AG04450 (cell line): ENCODE measurements around the gene PCDHB16. TPM values are rescaled to one million over a fixed set of nuclear protein-coding genes. Genes with fewer than 3 reads are reported as not detected.
"Not testable (repeated sequence)": the region's sequence is repeated elsewhere in the genome, so short reads cannot be mapped to it uniquely, and the experiment has no call there.

ENCODE experiments used
- CTCF ChIA-PET: fragments of 300-600, 350-600 bp; formaldehyde crosslinking; extraction: SDS; loops from one replicate; lab custom pipeline; 2022; ENCODE audit warnings: antibody characterized with exemption, inconsistent platforms; lab: Charles Lee
- POLR2A ChIA-PET: fragments of 350-600 bp; formaldehyde crosslinking; extraction: SDS; loops from one replicate; lab custom pipeline; 2021; ENCODE audit warnings: antibody characterized with exemption, inconsistent platforms; lab: Yijun Ruan, JAX
- DNase-seq: peaks from one replicate; pipeline ENCODE4 v3.0.0-alpha.2; 2011; ENCODE audit warnings: low read depth, low spot score
- H3K27ac ChIP-seq: one replicate; pipeline ENCODE4 v1.5.1; 2012; ENCODE audit warnings: low read depth, low read length, control low read depth
- H3K27me3 ChIP-seq: one replicate; pipeline ENCODE4 v1.6.0; 2012; ENCODE audit warnings: low read length; ENCODE audit not compliant: control insufficient read depth, insufficient read depth
- H3K4me3 ChIP-seq: 2 replicates; pipeline ENCODE4 v1.5.1; 2011; ENCODE audit warnings: mild to moderate bottlenecking, low read depth, low read length, control low read depth
- H3K9me3 ChIP-seq: 2 replicates; pipeline ENCODE4 v1.5.1; 2012; ENCODE audit warnings: low read length; ENCODE audit not compliant: control insufficient read depth, insufficient read depth
- polyA minus RNA-seq: library from RNA; depleted of rRNA, polyadenylated mRNA; stranded (reverse); fragments of >200 nt; gene quantifications from 2 replicates; pipeline ENCODE4 v1.2.3, GENCODE V29; 2011; rRNA and poly(A)+ RNA removed
- polyA plus RNA-seq: library from polyadenylated mRNA; depleted of rRNA; stranded (reverse); fragments of >200 nt; gene quantifications from 2 replicates; pipeline ENCODE4 v1.2.3, GENCODE V29; 2011; rRNA removed
- TF ChIP-seq, protein P1 (sequence below): IDR thresholded peaks from 2 replicates; pipeline ENCODE4 v1.5.1; 2011; ENCODE audit warnings: low read depth, low read length, control low read depth, inconsistent platforms

The PCDHB16 gene
- polyA plus RNA-seq (0.45 and 0.66 TPM in 2 replicates), polyA minus RNA-seq (0.78 and 1.00 TPM in 2 replicates)

DNA sequence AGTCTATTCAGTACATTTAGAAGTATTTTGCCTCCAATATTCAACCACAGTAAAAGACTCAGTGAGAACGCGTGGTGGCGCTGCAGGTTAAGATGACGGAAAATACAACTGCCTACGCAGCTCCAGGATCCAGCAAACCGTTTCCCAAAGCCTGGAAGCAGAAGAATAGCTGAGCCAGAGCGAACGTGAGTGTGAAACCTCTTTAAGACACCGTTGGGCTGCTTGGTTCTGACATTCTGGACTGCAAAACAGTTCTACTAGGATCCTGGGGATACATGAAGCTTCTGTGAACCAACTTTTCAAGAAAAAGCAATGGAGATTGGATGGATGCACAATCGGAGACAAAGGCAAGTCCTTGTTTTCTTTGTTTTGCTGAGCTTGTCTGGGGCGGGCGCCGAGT, at the start of gene PCDHB16:
Gene PCDHB16, plus strand, starts transcription at position 140 of the 400 bp plus-strand sequence. Its CDS starts 173 bp downstream, at position 313.
- Histone ChIP-seq H3K27ac (no peak within 1 kb of the TSS), H3K9me3 (peaks cover 22% of the 10 kb centered on the region), H3K4me3 (peak within 1 kb of the TSS; percentile 33), H3K27me3 (no peaks in the 10 kb centered on the region)
- CTCF ChIA-PET = interaction anchor here (0.5 to 1.7 kb wide), 8 partner anchors 10 to 385 kb away, joined by 3 to 10 read pairs (median 4); partner anchors contain the start of genes PCDHB10, PCDHB14 and PCDHB7
- DNase-seq = no peak
- POLR2A ChIA-PET = no interaction called here
- TF ChIP-seq, protein P1, sequence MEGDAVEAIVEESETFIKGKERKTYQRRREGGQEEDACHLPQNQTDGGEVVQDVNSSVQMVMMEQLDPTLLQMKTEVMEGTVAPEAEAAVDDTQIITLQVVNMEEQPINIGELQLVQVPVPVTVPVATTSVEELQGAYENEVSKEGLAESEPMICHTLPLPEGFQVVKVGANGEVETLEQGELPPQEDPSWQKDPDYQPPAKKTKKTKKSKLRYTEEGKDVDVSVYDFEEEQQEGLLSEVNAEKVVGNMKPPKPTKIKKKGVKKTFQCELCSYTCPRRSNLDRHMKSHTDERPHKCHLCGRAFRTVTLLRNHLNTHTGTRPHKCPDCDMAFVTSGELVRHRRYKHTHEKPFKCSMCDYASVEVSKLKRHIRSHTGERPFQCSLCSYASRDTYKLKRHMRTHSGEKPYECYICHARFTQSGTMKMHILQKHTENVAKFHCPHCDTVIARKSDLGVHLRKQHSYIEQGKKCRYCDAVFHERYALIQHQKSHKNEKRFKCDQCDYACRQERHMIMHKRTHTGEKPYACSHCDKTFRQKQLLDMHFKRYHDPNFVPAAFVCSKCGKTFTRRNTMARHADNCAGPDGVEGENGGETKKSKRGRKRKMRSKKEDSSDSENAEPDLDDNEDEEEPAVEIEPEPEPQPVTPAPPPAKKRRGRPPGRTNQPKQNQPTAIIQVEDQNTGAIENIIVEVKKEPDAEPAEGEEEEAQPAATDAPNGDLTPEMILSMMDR = peak; percentile 21; the same call in 1 of the 2 replicates

- ChIA-PET CTCF (interaction anchor here (0.5 to 1.6 kb wide), 3 partner anchors 51 to 859 kb away, joined by 3 to 7 read pairs (median 4); no protein-coding TSS in a partner anchor), POLR2A (no interaction called here)
- H3K4me3 ChIP-seq = peak within 1 kb of the TSS; percentile 31
- TF ChIP-seq, protein P1 = 0 out of 2 replicates have a peak, but pooled peaks have one; percentile 18
- DNase-seq = no peak
- peaks cover 22% of the 10 kb centered on the region for H3K9me3 ChIP-seq
- no peak within 1 kb of the TSS for H3K27ac ChIP-seq
- no peaks in the 10 kb centered on the region for H3K27me3 ChIP-seq
Measured at GRCh38 chr5:141135030-141135717, 47.0 kb upstream of the PCDHB16 start, which contains the start of gene PCDHB5. PCDHB5 (plus strand) TSS chr5:141135206; CDS start chr5:141135435, 229 bp downstream.

DNA sequence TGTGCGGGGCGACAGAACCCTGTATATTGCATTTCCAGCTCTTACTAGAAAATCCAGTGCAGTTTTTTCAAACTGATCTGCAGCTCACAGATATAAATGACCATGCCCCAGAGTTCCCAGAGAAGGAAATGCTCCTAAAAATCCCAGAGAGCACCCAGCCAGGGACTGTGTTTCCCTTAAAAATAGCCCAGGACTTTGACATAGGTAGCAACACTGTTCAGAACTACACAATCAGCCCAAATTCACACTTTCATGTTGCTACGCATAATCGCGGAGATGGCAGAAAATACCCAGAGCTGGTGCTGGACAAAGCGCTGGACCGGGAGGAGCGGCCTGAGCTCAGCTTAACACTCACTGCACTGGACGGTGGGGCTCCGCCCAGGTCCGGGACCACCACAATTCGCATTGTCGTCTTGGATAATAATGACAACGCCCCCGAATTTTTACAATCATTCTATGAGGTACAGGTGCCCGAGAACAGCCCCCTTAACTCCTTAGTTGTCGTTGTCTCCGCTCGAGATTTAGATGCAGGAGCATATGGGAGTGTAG, 46.4 kb upstream of the PCDHB16 start:
- H3K4me3 ChIP-seq = no peak overlapping the region
- H3K27me3 ChIP-seq = no peaks in the 10 kb centered on the region
- no peak overlapping the region for H3K27ac ChIP-seq
- POLR2A ChIA-PET = no interaction called here
- CTCF ChIA-PET = interaction anchor here (1.6 kb wide), 1 partner anchor 428 kb away, joined by 7 read pairs; no protein-coding TSS in a partner anchor
- DNase-seq = no peak
- peaks cover 22% of the 10 kb centered on the region for H3K9me3 ChIP-seq
- TF ChIP-seq, protein P1 = no peak

DNA sequence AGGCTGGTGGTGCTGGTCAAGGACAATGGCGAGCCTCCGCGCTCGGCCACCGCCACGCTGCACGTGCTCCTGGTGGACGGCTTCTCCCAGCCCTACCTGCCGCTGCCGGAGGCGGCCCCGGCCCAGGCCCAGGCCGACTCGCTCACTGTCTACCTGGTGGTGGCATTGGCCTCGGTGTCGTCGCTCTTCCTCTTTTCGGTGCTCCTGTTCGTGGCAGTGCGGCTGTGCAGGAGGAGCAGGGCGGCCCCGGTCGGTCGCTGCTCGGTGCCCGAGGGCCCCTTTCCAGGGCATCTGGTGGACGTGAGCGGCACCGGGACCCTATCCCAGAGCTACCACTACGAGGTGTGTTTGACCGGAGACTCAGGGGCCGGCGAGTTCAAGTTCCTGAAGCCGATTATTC, 44.8 kb upstream of the PCDHB16 start:
- H3K27me3 ChIP-seq, H3K27ac ChIP-seq, POLR2A ChIA-PET, DNase-seq, H3K4me3 ChIP-seq: not testable (repeated sequence)
- peaks cover 22% of the 10 kb centered on the region for H3K9me3 ChIP-seq
- CTCF ChIA-PET = interaction anchor here (1.0 kb wide), 1 partner anchor 426 kb away, joined by 3 read pairs; no protein-coding TSS in a partner anchor

GRCh38 chr5:141149812-141150211, 32.4 kb upstream of the PCDHB16 start, which contains the start of gene PCDHB6:
PCDHB6 (plus strand) TSS chr5:141150057; CDS start chr5:141150258, 201 bp downstream.
- no peak for DNase-seq
- CTCF ChIA-PET = no interaction called here
- POLR2A ChIA-PET = no interaction called here
- Histone ChIP-seq H3K4me3 (no peak within 1 kb of the TSS), H3K27me3 (no peaks in the 10 kb centered on the region), H3K9me3 (peaks cover 19% of the 10 kb centered on the region), H3K27ac (no peak within 1 kb of the TSS)
- TF ChIP-seq, protein P1 = no peak
